Activated CD8-positive, alpha-beta memory T cell treated with anti-CD3 and anti-CD28 coated beads for 4 hours (primary cell): ENCODE measurements around the gene GAA.

ENCODE experiments used
- DNase-seq, 2 donors: peaks; one replicate each; pipeline ENCODE4 v3.0.0-alpha.2; 2020; ENCODE audit warnings: low read depth in 2 of 2

The GAA gene

GRCh38 chr17:80117491-80118401, 16.4 kb downstream of the GAA start:
- no peak for DNase-seq

- DNase-seq, result no peak
Observed at GRCh38 chr17:80118601-80119270, 17.4 kb downstream of the GAA start.

GRCh38 chr17:80119271-80119791, 17.9 kb downstream of the GAA start:
- DNase-seq, result no peak

GRCh38 chr17:80119839-80120238, 18.5 kb downstream of the GAA start:
- no peak for DNase-seq

DNA sequence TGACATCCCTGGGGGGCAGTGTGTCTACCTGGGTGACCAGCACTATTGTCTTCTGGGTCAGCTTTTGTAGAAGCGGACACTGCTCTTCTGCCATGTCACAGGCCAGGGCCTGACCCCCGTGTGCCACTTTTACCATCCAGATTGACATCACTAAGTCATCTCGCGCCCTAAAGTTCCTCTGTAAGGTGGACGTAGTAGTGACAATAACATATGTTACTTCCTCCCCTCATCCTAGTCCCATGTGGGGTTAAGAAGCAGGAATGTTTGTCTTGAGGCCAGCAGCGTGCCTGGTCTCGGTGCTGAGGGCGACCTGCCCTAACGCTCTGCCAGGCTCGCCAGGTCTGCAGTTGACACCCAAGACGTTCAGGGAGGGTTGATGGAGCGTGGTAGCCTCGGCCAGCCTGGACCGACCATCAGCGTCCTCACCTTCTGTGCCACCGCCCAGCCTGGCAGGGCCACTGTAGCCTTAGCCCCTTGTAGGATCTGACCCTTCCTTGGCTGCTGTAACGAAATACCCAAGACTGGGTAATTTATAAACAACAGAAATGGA, 20.7 kb downstream of the GAA start:
- no peak for DNase-seq

- no peak for DNase-seq
Observed at GRCh38 chr17:80122926-80123505, 21.6 kb downstream of the GAA start.

DNA sequence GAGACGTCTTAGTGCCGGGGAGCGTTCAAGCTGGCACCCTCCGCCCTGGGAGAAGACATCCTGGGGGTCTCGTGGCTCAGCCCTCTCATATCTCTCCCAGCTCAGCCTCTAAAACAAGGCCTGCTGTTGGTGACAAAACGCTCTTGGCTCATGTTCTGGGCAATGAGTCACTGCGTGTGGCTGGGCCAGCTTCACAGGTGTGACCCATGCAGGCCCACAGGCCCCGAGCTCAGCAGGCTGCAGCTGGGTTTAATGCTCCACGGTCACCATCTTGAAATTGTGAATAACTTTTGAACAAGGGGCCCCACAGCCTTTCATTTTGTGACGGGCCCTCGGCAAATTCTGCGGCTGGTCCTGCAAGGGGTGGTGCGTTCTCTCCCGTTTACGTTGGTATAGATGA, 22.4 kb downstream of the GAA start:
- DNase-seq, result no peak

- no peak for DNase-seq
Observed at GRCh38 chr17:80124351-80124981, 23.1 kb downstream of the GAA start.

- no peak for DNase-seq
Observed at GRCh38 chr17:80125656-80126448, 24.5 kb downstream of the GAA start.

DNA sequence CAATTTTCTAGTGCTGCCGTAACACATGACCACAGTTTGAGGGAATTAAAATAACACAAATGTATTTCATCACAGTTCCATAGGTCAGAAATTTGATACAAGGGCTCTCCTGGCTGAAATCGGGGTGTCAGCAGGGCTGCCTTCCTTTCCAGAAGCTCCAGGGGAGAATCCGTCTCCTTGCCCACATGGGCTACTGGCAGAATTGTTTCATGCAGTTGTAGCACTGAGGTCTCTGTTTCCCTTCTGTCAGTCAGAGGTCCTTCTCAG, 25.0 kb downstream of the GAA start:
- no peak for DNase-seq

GRCh38 chr17:80129006-80129565, 27.7 kb downstream of the GAA start:
- DNase-seq, result no peak

GRCh38 chr17:80130992-80131391, 29.6 kb downstream of the GAA start:
- DNase-seq, result no peak

GRCh38 chr17:80132906-80133625, 31.7 kb downstream of the GAA start:
- DNase-seq, result no peak

- DNase-seq, result no peak
Observed at GRCh38 chr17:80133626-80133970, 32.2 kb downstream of the GAA start.

- no peak for DNase-seq
Observed at GRCh38 chr17:80137131-80137530, 35.8 kb downstream of the GAA start.

GRCh38 chr17:80138856-80139426, 37.6 kb downstream of the GAA start:
- DNase-seq, result no peak

GRCh38 chr17:80141463-80142165, 40.2 kb downstream of the GAA start:
- no peak for DNase-seq

DNA sequence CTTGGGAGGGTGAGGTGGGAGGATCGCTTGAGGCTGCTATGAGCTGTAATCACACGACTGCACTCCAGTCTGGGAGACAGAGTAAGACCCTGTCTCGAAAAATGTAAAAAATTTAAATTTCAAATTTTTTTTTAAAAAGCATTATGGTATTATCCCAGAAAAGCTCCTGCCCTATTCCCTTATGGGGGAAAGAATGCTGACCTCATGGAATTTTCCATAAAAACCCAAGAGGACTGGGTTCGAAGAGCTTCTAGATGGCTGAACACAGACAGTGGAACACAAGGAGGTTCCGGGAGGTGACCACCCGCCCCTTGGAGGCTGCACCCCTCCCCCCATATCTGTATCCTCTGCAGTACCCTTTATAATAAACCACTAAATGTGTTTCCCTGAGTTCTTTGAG, 41.5 kb downstream of the GAA start:
- DNase-seq, result no peak
